ENCODE results near the gene PRPH.
"Not testable (repeated sequence)": the region's sequence is repeated elsewhere in the genome, so short reads cannot be mapped to it uniquely, and the experiment has no call there.

The PRPH gene

GRCh38 chr12:49297695-49298060, 2.7 kb downstream of the PRPH start:
- Mint-ChIP-seq H3K9me3 (no peaks in the 10 kb centered on the region), H3K27ac (no peak overlapping the region), H3K4me3 (peak overlapping the region in 1 of 2 donors; percentile 74), H3K27me3 (peaks cover 50 to 85% of the 10 kb centered on the region in 2 donors), H3K36me3 (ENCODE audit: insufficient read depth) (no peaks in the 10 kb centered on the region), H3K4me1 (ENCODE audit: low read depth in 2 of 2) (peaks cover 12 to 18% of the 10 kb centered on the region in 2 donors)
- ATAC-seq (replicated peaks) (no peak), DNase-seq (no peak)

- no peak for DNase-seq
- no peaks in the 10 kb centered on the region for H3K36me3 Mint-ChIP-seq (ENCODE audit: insufficient read depth)
- H3K4me1 Mint-ChIP-seq (ENCODE audit: low read depth in 2 of 2): peaks cover 12 to 18% of the 10 kb centered on the region in 2 donors
- ATAC-seq (replicated peaks): no peak
- peaks cover 55 to 86% of the 10 kb centered on the region in 2 donors for H3K27me3 Mint-ChIP-seq
- H3K9me3 Mint-ChIP-seq: no peaks in the 10 kb centered on the region
- H3K4me3 Mint-ChIP-seq: peak overlapping the region in 1 of 2 donors; percentile 74
- H3K27ac Mint-ChIP-seq: no peak overlapping the region
Measured at GRCh38 chr12:49298160-49298559, 3.2 kb downstream of the PRPH start.

GRCh38 chr12:49301760-49302159, 6.8 kb downstream of the PRPH start:
- Mint-ChIP-seq H3K4me1 (ENCODE audit: low read depth in 2 of 2) (peaks cover 7 to 12% of the 10 kb centered on the region in 2 donors), H3K4me3 (no peak overlapping the region), H3K36me3 (ENCODE audit: insufficient read depth) (no peaks in the 10 kb centered on the region), H3K9me3 (no peaks in the 10 kb centered on the region), H3K27ac (no peak overlapping the region), H3K27me3 (peaks cover 51 to 72% of the 10 kb centered on the region in 2 donors)
- ATAC-seq (replicated peaks) (no peak), DNase-seq (no peak)

GRCh38 chr12:49304161-49304560, 9.2 kb downstream of the PRPH start:
- peaks cover 2 to 3% of the 10 kb centered on the region in 2 donors for H3K4me1 Mint-ChIP-seq (ENCODE audit: low read depth in 2 of 2)
- peaks cover 48 to 64% of the 10 kb centered on the region in 2 donors for H3K27me3 Mint-ChIP-seq
- no peaks in the 10 kb centered on the region for H3K36me3 Mint-ChIP-seq (ENCODE audit: insufficient read depth)
- ATAC-seq (replicated peaks): no peak
- no peak overlapping the region for H3K4me3 Mint-ChIP-seq
- no peak for DNase-seq
- no peaks in the 10 kb centered on the region for H3K9me3 Mint-ChIP-seq
- H3K27ac Mint-ChIP-seq: no peak overlapping the region

GRCh38 chr12:49305762-49306510, 11.0 kb downstream of the PRPH start:
- Mint-ChIP-seq H3K4me1 (ENCODE audit: low read depth in 2 of 2) (peaks cover 2 to 3% of the 10 kb centered on the region in 2 donors), H3K27ac (no peak overlapping the region), H3K36me3 (ENCODE audit: insufficient read depth) (no peaks in the 10 kb centered on the region), H3K4me3 (no peak overlapping the region), H3K27me3 (peaks cover 50 to 66% of the 10 kb centered on the region in 2 donors), H3K9me3 (no peaks in the 10 kb centered on the region)
- DNase-seq: no peak
- no peak for ATAC-seq (replicated peaks)

GRCh38 chr12:49309386-49309785, 14.4 kb downstream of the PRPH start:
- peaks cover 42 to 59% of the 10 kb centered on the region in 2 donors for H3K27me3 Mint-ChIP-seq
- no peaks in the 10 kb centered on the region for H3K4me1 Mint-ChIP-seq (ENCODE audit: low read depth in 2 of 2)
- H3K4me3 Mint-ChIP-seq: no peak overlapping the region
- no peaks in the 10 kb centered on the region for H3K36me3 Mint-ChIP-seq (ENCODE audit: insufficient read depth)
- ATAC-seq (replicated peaks) (no peak), DNase-seq (no peak)
- no peak overlapping the region for H3K27ac Mint-ChIP-seq
- H3K9me3 Mint-ChIP-seq: no peaks in the 10 kb centered on the region

- not testable (repeated sequence) for H3K4me1 Mint-ChIP-seq (ENCODE audit: low read depth in 2 of 2); ATAC-seq (replicated peaks); H3K27ac Mint-ChIP-seq; H3K36me3 Mint-ChIP-seq (ENCODE audit: insufficient read depth); H3K4me3 Mint-ChIP-seq; DNase-seq; H3K9me3 Mint-ChIP-seq
- H3K27me3 Mint-ChIP-seq: peaks cover 35 to 58% of the 10 kb centered on the region in 2 donors
Measured at GRCh38 chr12:49310451-49311000, 15.6 kb downstream of the PRPH start.

- H3K27ac Mint-ChIP-seq: no peak overlapping the region
- H3K4me3 Mint-ChIP-seq: no peak overlapping the region
- H3K4me1 Mint-ChIP-seq (ENCODE audit: low read depth in 2 of 2): no peaks in the 10 kb centered on the region
- DNase-seq (no peak), ATAC-seq (replicated peaks) (no peak)
- peaks cover 2% of the 10 kb centered on the region for H3K36me3 Mint-ChIP-seq (ENCODE audit: insufficient read depth)
- peaks cover 0 to 35% of the 10 kb centered on the region in 2 donors for H3K27me3 Mint-ChIP-seq
- H3K9me3 Mint-ChIP-seq: no peaks in the 10 kb centered on the region
Measured at GRCh38 chr12:49314811-49315210, 19.9 kb downstream of the PRPH start.

- not testable (repeated sequence) for DNase-seq; H3K4me3 Mint-ChIP-seq; ATAC-seq (replicated peaks); H3K4me1 Mint-ChIP-seq (ENCODE audit: low read depth in 2 of 2); H3K36me3 Mint-ChIP-seq (ENCODE audit: insufficient read depth); H3K27ac Mint-ChIP-seq; H3K9me3 Mint-ChIP-seq
- peaks cover 0 to 18% of the 10 kb centered on the region in 2 donors for H3K27me3 Mint-ChIP-seq
Measured at GRCh38 chr12:49317118-49317517, 22.2 kb downstream of the PRPH start.

- H3K27ac Mint-ChIP-seq; H3K9me3 Mint-ChIP-seq; DNase-seq; ATAC-seq (replicated peaks); H3K27me3 Mint-ChIP-seq: not testable (repeated sequence)
- Mint-ChIP-seq H3K4me3 (peak overlapping the region in 1 of 2 donors; percentile 55), H3K4me1 (ENCODE audit: low read depth in 2 of 2) (peaks cover 11 to 12% of the 10 kb centered on the region in 2 donors), H3K36me3 (ENCODE audit: insufficient read depth) (peaks cover 12% of the 10 kb centered on the region)
Measured at GRCh38 chr12:49320411-49321103, 25.6 kb downstream of the PRPH start.

GRCh38 chr12:49322367-49322707, 27.4 kb downstream of the PRPH start:
- Mint-ChIP-seq H3K36me3 (ENCODE audit: insufficient read depth) (peaks cover 10% of the 10 kb centered on the region), H3K4me1 (ENCODE audit: low read depth in 2 of 2) (peaks cover 11 to 12% of the 10 kb centered on the region in 2 donors), H3K4me3 (peak overlapping the region; percentile 87 to 92), H3K9me3 (no peaks in the 10 kb centered on the region), H3K27me3 (no peaks in the 10 kb centered on the region), H3K27ac (peak overlapping the region in 1 of 2 donors; percentile 55)
- DNase-seq (no peak), ATAC-seq (replicated peaks) (no peak)

GRCh38 chr12:49322708-49323523, 28.0 kb downstream of the PRPH start, which contains the start of gene TROAP:
TROAP (plus strand) TSS chr12:49323255; CDS start chr12:49323609, 354 bp downstream.
- peak; percentile 96 for ATAC-seq (replicated peaks)
- H3K27me3 Mint-ChIP-seq: no peaks in the 10 kb centered on the region

GRCh38 chr12:49323524-49324097, 28.7 kb downstream of the PRPH start:
- Mint-ChIP-seq H3K4me3 (peak overlapping the region; percentile 87 to 92), H3K27me3 (no peaks in the 10 kb centered on the region), H3K36me3 (ENCODE audit: insufficient read depth) (peaks cover 13% of the 10 kb centered on the region), H3K27ac (peak overlapping the region in 1 of 2 donors; percentile 55), H3K9me3 (no peaks in the 10 kb centered on the region), H3K4me1 (ENCODE audit: low read depth in 2 of 2) (peaks cover 11 to 12% of the 10 kb centered on the region in 2 donors)
- ATAC-seq (replicated peaks) (no peak), DNase-seq (no peak)

More at GRCh38 chr12:49322708-49323523, 28.0 kb downstream of the PRPH start, which contains the start of gene TROAP:
- Mint-ChIP-seq H3K36me3 (ENCODE audit: insufficient read depth) (peaks cover 12% of the 10 kb centered on the region), H3K4me3 (peak within 1 kb of the TSS; percentile 87 to 92), H3K4me1 (ENCODE audit: low read depth in 2 of 2) (peaks cover 11 to 12% of the 10 kb centered on the region in 2 donors), H3K9me3 (no peaks in the 10 kb centered on the region), H3K27ac (peak within 1 kb of the TSS in 1 of 2 donors; percentile 55)
- peak; percentile 96 to 97 (median 96) for DNase-seq
